C4-2B (cell line): ENCODE data around the gene YAE1.

Experiments used
- H3K27ac ChIP-seq: fragments of 450-650 bp; 2 replicates; pipeline ENCODE4 v1.5.1; 2017
- ZFX ChIP-seq: fragments of 450-650 bp; IDR thresholded peaks from 2 replicates; pipeline ENCODE4 v1.6.1; 2017
- TF ChIP-seq, protein P1 (sequence below): fragments of 450-650 bp; conservative IDR thresholded peaks from 2 replicates; pipeline ENCODE4 v1.5.1; 2017; ENCODE audit warnings: mild to moderate bottlenecking

YAE1 gene

DNA sequence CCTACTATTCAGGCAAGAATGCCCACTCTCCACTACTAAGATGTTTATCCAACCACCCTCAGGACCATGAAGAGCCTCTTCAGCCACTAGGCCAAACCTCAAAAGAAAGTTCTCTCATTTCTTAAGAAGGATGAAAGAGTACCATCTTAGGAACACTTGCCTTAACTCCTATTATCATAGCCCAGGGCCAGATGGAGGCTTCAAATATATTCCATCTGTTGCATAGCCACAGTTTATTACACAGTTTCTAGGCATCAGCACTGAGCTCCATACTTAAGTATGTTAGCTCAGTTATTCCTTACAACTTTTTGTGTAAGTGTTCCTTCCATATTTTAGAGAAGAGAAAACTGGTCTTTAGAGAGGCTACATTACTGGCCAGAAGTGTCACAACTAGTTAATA lies 37.4 kb upstream of the YAE1 start:
- H3K27ac ChIP-seq = no peak overlapping the region
- TF ChIP-seq, protein P1, sequence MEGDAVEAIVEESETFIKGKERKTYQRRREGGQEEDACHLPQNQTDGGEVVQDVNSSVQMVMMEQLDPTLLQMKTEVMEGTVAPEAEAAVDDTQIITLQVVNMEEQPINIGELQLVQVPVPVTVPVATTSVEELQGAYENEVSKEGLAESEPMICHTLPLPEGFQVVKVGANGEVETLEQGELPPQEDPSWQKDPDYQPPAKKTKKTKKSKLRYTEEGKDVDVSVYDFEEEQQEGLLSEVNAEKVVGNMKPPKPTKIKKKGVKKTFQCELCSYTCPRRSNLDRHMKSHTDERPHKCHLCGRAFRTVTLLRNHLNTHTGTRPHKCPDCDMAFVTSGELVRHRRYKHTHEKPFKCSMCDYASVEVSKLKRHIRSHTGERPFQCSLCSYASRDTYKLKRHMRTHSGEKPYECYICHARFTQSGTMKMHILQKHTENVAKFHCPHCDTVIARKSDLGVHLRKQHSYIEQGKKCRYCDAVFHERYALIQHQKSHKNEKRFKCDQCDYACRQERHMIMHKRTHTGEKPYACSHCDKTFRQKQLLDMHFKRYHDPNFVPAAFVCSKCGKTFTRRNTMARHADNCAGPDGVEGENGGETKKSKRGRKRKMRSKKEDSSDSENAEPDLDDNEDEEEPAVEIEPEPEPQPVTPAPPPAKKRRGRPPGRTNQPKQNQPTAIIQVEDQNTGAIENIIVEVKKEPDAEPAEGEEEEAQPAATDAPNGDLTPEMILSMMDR = no peak
- TF ChIP-seq ZFX = no peak

DNA sequence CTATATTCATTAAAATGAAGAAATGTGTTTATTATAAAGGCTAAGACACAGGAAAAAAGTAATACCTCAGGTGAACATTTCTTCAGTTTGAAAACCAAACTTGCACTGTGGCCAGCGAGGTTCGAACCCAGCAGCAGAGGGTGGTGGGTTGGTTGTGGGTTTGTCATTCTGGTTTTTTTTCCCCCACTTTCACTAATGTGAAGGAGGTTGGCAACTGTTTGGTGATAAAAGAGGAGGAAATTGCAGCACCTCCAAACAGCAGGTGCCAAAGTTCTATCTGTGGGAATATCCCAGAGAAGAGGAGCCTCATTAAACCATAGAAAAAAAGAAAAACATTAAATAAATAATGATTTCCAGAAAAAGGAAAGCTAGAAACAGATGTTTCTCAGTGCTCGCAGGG lies 36.6 kb upstream of the YAE1 start:
- no peak overlapping the region for H3K27ac ChIP-seq
- TF ChIP-seq ZFX = no peak
- TF ChIP-seq, protein P1 = no peak

DNA sequence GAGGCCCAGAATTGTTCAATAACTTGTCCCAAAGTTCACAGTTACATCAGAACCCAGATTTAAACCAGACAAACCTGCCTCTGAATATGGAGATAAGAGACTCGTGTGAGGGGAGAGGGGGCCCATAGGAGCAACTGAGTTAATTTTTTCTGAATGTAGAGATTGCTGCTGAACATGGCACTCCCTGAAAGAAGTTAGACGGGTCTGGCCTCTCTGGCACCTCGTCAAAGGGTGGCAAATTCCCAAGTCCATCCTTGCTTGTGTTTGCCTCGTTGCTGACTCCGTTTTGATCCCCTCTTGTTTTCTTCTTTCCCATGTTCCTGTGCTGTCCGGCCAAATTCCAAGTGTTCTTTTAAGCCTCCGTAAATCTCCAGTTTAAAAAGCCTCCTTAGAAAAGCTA lies 35.2 kb upstream of the YAE1 start:
- TF ChIP-seq, protein P1 = no peak
- no peak for TF ChIP-seq ZFX
- no peak overlapping the region for H3K27ac ChIP-seq

DNA sequence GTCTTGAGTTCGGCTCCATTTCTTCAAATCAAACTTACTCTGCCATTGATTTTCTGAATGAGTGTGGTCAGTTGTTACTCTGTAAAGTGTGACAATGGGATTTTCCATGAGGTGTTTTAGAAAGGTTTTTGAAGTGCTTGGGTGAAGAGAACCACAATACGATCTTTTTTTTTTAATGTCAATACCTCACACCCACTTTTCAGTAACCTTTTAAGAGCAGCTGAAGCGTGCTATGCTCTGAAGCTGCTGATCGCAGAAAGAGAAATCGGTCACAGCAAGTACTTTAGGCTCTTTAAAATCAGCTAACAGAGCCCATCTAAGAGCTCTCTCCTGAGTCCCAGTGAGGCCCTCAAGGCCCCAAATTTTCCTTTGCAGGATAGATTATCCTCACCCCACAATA lies 34.4 kb upstream of the YAE1 start:
- H3K27ac ChIP-seq = no peak overlapping the region
- TF ChIP-seq ZFX = no peak
- TF ChIP-seq, protein P1 = no peak

DNA sequence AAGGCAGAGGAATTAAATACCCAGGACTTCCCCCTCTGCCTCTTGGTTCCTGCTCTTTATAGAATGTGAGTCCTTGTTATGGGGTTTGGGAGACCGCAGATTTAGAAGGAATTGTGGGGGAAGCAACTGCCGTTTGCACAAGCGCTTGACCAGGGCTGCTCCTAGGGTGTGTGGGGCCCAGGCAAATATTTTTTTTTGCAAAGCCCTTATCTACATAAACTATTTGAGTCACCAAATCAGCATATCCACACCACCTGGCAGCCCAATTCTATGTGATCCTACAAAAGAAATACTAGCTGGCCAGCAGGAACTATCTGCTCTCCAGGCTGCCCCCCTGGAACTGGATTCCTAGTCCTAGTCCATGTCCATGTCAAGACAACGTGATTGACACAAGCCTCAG lies 33.4 kb upstream of the YAE1 start:
- no peak overlapping the region for H3K27ac ChIP-seq
- no peak for TF ChIP-seq ZFX
- TF ChIP-seq, protein P1 = no peak

DNA sequence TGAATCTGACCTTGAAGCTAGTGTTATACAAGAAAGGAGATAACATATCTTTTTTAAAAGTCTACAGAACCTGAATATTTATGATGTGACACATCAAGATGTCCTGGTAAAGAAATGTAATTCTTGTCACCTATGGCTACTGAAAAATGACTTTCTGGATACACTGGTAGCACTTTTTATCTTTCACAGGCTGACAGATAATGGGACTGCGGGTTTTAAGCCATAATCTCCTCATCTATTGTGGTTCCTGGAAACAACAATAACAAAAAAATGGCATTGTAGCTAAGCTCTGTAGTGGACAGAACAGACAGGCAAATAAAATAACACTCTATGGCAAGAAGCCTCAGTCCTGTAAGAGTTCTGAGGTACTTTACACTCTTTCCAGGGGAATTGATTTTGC lies 31.6 kb upstream of the YAE1 start:
- H3K27ac ChIP-seq = no peak overlapping the region
- no peak for TF ChIP-seq ZFX
- TF ChIP-seq, protein P1 = no peak

DNA sequence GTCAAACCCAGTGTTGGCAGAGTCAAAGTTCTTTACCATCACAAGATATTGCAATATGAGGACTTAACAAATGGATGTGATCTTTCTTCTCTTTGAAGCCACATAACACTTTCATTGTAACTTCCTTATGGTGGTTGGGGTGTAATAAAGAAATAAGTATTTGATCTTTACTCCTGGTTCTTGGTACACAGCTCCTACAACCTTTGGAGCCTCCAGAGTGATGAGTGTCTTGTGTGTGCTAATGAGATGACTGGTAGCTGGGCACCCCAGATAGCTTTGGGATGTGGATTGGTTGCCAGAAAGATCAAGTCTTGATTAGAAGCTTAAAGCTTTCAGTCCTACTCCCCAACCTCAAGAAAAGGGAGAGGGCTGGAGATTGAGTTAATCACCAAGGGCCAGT lies 31.1 kb upstream of the YAE1 start:
- H3K27ac ChIP-seq = no peak overlapping the region
- TF ChIP-seq, protein P1 = no peak
- TF ChIP-seq ZFX = no peak
